Activated T-cell treated with anti-CD3 and anti-CD28 coated beads, Interleukin-2, amount 50 U/mL, for 72 hours (primary cell): ENCODE measurements around the gene WDFY2. TPM values are rescaled to one million over a fixed set of nuclear protein-coding genes. Genes with fewer than 3 reads are reported as not detected.
"Not testable (repeated sequence)": the region's sequence is repeated elsewhere in the genome, so short reads cannot be mapped to it uniquely, and the experiment has no call there.

Source experiments
- ATAC-seq, 2 donors: fragments of 150-1000 bp; cut with Tn5 transposase; replicated peaks in 1 of 2; 2 replicates each; pipeline ENCODE4 v1.10.0; 2021; ENCODE audit warnings: moderate library complexity in 2 of 2, mild to moderate bottlenecking in 1 of 2
- DNase-seq, 2 donors: peaks; one replicate each; pipeline ENCODE4 v3.0.0; 2021 to 2022; ENCODE audit warnings: mixed read lengths in 1 of 2
- H3K27ac Mint-ChIP-seq: one replicate; pipeline ENCODE4 v1.8.0; 2022; ENCODE audit warnings: mild to moderate bottlenecking, moderate library complexity, mixed read lengths
- H3K27me3 Mint-ChIP-seq: one replicate; pipeline ENCODE4 v1.8.0; 2022; ENCODE audit warnings: low read depth, mixed read lengths
- H3K36me3 Mint-ChIP-seq, 2 donors: one replicate each; pipeline ENCODE4 v1.8.0; 2022; ENCODE audit warnings: mixed read lengths in 2 of 2, mild to moderate bottlenecking in 1 of 2; ENCODE audit not compliant: insufficient read depth in 2 of 2
- H3K4me1 Mint-ChIP-seq: one replicate; pipeline ENCODE4 v1.8.0; 2022; ENCODE audit warnings: low read depth, mixed read lengths
- H3K4me3 Mint-ChIP-seq, 2 donors: one replicate each; pipeline ENCODE4 v1.8.0; 2022; ENCODE audit warnings: mild to moderate bottlenecking in 2 of 2, mixed read lengths in 2 of 2, moderate library complexity in 2 of 2
- H3K9me3 Mint-ChIP-seq, 2 donors: one replicate each; pipeline ENCODE4 v1.8.0; 2022; ENCODE audit warnings: mixed read lengths in 2 of 2
- total RNA-seq, 2 donors: library from RNA; stranded (reverse); gene quantifications; one replicate each; pipeline ENCODE4 v1.2.3, GENCODE V29; 2022

WDFY2 gene
- total RNA-seq, 2 donors from 2014 or later: 12.6 to 13.5 TPM

DNA sequence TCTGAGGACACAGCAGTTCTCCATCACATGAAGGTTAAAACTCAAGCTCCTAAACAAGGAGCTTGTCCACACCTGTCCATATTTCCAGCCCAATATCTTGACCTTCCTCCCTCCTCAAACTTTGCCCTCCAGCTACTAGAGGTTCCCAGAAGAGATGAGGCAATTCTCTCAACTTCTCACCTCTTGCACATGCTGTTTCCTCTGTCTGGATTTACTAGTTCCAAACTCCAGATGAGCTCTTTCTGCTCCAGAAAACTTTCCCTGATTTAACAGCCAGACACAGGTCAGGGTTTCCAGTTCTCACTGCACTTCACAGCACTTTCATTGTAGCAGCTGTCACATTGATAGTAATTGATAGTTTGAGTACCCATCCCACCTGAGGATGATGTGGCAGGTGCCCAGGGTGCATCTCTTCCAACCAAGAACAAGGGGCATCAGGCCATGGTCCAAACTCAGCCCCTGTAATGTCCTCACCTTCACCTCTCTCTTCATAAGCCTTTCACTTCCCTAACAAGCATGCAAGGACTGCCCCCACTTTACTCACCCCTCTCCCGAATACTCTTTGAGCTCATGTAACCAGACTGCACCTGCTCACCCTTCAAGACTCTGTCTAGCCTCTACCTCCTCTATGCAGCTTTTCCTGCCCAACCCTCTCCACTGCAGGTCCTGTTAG lies 3.0 kb upstream of the WDFY2 start:
- ATAC-seq (no peak), DNase-seq (no peak)
- Mint-ChIP-seq H3K36me3 (peaks cover 0 to 2% of the 10 kb centered on the region in 2 donors), H3K4me3 (no peak overlapping the region), H3K27ac (no peak overlapping the region), H3K4me1 (peaks cover 15% of the 10 kb centered on the region), H3K27me3 (peaks cover 8% of the 10 kb centered on the region), H3K9me3 (no peaks in the 10 kb centered on the region)

DNA sequence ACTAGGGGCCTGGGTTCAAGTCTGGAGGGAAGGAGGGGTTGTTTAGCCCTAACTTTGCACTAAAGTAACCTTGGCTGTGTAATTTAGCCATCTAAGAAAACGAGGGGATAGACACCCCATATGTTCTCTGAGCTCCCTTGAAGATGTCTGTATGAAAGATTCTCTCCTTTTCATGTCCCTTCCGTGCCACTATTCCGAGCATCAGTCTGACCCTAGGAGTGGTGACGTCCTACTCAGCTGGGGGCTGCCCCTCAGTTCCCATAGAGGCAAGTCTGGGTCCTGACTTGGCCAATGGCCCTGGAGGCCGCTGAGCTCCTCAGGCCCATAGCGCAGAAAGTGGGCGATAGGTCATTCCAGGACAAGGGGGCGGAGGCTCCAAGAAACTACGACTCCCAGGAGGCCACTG lies 790 bp upstream of the WDFY2 start:
- DNase-seq (no peak), ATAC-seq (no peak)
- Mint-ChIP-seq H3K27ac (peak overlapping the region; percentile 88), H3K9me3 (no peaks in the 10 kb centered on the region), H3K4me1 (peaks cover 31% of the 10 kb centered on the region), H3K36me3 (peaks cover 0 to 2% of the 10 kb centered on the region in 2 donors), H3K27me3 (peaks cover 8% of the 10 kb centered on the region), H3K4me3 (peak overlapping the region; percentile 86 to 97)

DNA sequence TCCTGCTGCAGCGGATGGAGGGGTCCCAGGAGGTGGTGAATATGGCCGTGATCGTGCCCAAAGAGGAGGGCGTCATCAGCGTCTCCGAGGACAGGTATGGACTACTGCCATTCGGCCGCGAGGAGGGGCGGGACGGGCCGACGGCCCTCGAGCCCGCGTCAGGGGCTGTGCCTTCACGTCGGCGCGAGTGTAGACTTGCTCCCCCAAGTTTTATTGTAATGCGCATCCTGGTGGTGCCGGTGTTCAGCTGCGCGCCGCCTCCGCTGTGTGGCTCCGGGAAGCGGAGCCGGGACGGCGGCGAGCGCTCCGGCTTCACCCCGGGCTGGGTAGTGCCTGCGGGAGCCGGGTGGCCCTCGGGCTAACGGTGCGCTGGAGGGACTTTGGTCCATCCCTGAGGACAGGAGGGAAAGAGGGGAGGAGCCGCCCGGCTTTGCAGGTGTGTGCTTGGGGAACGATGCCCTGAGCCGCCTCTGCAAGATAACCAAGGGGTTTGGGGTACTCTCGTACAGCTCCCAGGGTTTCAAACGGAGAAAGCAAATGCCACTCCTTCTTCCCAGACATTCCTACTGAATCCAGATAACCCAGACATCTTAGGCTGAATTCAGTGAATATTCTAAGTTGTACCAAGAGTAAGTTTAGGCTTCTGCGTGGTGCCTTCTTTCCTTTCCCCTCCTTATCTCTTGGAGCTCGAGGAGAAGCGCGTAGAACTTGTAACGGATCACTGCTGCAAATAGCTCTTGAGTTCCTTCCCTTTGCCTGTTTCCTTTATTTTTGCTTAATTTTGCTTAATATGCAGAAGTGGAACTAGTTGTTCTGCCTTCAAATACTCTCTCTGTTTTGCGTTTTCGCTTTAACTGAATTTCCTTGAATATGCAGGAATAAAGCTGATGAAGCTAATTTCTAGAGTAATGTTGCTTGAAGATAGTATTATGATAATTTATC lies 740 bp downstream of the WDFY2 start:
- ATAC-seq: peak; percentile 51 to 60
- peak overlapping the region; percentile 86 to 97 for H3K4me3 Mint-ChIP-seq
- peak overlapping the region; percentile 96 for H3K27ac Mint-ChIP-seq
- peaks cover 0 to 2% of the 10 kb centered on the region in 2 donors for H3K36me3 Mint-ChIP-seq
- peak; percentile 74 to 81 for DNase-seq
- H3K9me3 Mint-ChIP-seq: no peaks in the 10 kb centered on the region
- H3K27me3 Mint-ChIP-seq: peaks cover 8% of the 10 kb centered on the region
- H3K4me1 Mint-ChIP-seq: peaks cover 46% of the 10 kb centered on the region

DNA sequence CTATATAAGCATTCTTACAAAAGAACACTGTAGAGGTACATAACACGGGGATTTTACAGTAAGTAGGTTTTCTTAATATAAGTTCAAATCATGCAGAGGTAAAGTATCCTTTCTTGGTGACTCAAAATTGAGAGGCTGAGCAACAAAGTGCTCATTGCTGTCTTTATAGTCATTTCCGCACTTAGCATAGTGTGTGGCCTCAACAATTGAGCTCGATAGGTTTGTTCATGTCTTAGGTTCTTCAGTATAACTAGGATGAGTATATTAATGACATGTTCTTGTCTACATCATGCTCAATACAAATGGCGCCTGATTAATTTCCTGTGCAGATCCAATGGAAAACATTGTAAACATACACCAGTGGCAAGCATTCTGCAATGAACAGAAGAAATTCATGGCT lies 1.4 kb downstream of the WDFY2 start:
- peaks cover 53% of the 10 kb centered on the region for H3K4me1 Mint-ChIP-seq
- H3K36me3 Mint-ChIP-seq: peaks cover 0 to 2% of the 10 kb centered on the region in 2 donors
- DNase-seq: peak; percentile 31 to 35
- ATAC-seq: peak; percentile 40 to 49
- peak overlapping the region; percentile 86 to 97 for H3K4me3 Mint-ChIP-seq
- H3K9me3 Mint-ChIP-seq: no peaks in the 10 kb centered on the region
- peaks cover 8% of the 10 kb centered on the region for H3K27me3 Mint-ChIP-seq
- H3K27ac Mint-ChIP-seq: peak overlapping the region; percentile 96

DNA sequence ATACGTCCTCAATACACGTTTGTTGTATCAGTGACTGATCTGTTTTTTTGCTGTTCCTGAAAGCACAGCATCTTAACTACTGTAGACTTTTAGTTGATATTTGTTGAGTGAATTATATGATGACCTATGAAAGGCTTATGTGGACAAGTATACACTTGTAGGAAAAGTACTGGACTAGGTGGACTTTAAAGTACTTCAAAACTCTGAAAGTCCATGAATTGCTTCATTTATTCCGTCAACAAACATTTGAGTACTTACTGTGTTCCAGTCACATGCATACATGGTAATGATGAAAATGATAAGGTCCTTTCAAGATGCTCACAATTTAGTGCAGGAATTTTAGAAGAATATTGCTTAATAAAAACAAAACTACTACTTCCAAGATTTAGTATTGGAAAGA lies 3.1 kb downstream of the WDFY2 start:
- no peak for ATAC-seq
- Mint-ChIP-seq H3K4me3 (peak overlapping the region in 1 of 2 donors; percentile 25), H3K27ac (no peak overlapping the region), H3K36me3 (peaks cover 0 to 2% of the 10 kb centered on the region in 2 donors), H3K4me1 (peaks cover 67% of the 10 kb centered on the region), H3K27me3 (no peaks in the 10 kb centered on the region), H3K9me3 (no peaks in the 10 kb centered on the region)
- DNase-seq: no peak

DNA sequence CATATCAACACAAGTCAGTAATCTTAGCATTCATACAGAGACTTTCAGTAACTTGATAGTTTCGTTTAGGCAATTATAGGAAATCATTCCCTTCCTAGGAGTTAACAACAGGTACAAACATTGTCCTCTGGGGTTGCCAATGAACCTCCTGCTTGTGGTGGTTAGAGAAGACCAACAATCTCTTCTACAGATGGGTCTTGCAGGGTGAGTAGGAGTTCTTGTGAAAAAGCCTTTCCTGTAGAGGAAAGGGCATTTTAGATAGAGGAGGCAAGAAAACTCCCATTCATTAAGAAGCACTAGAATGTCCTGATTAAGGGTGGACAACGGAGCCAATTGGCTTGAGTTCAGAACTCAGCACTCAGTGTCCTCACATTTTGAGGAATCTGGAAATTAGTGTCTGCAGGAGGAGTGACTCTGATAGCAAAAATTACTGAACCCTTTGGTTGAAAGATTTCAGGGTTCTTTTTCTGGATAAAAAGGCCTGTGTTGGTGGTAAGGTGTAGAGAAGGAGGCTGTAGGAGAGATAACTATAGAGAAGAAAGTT lies 4.2 kb downstream of the WDFY2 start:
- ATAC-seq (no peak), DNase-seq (no peak)
- H3K36me3 Mint-ChIP-seq: peaks cover 0 to 2% of the 10 kb centered on the region in 2 donors
- no peaks in the 10 kb centered on the region for H3K9me3 Mint-ChIP-seq
- H3K4me1 Mint-ChIP-seq: peaks cover 63% of the 10 kb centered on the region
- H3K4me3 Mint-ChIP-seq: peak overlapping the region in 1 of 2 donors; percentile 26
- H3K27ac Mint-ChIP-seq: peak overlapping the region; percentile 60
- H3K27me3 Mint-ChIP-seq: no peaks in the 10 kb centered on the region

DNA sequence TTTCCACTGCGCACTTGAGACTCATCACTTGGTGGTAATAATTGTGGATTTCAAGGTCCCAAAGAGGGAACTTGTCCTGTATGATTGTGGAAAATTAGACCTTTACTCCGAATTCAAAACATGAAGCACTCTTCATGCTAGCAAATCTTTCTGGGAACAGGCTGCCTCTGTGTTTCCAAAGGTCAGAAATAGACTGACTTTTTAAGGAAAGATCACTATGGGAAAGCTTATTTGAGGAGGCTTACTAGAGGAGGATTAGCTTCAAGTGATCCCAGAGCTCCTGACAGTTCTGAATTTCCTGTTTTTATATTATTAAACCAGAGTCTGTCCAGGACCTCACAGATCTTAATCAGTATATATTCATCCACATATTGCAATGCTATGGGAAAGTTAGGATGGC lies 5.5 kb downstream of the WDFY2 start:
- no peaks in the 10 kb centered on the region for H3K9me3 Mint-ChIP-seq
- peaks cover 63% of the 10 kb centered on the region for H3K4me1 Mint-ChIP-seq
- H3K27ac Mint-ChIP-seq: peak overlapping the region; percentile 28
- DNase-seq (no peak), ATAC-seq (no peak)
- peak overlapping the region in 1 of 2 donors; percentile 54 for H3K4me3 Mint-ChIP-seq
- peaks cover 0 to 2% of the 10 kb centered on the region in 2 donors for H3K36me3 Mint-ChIP-seq
- no peaks in the 10 kb centered on the region for H3K27me3 Mint-ChIP-seq

DNA sequence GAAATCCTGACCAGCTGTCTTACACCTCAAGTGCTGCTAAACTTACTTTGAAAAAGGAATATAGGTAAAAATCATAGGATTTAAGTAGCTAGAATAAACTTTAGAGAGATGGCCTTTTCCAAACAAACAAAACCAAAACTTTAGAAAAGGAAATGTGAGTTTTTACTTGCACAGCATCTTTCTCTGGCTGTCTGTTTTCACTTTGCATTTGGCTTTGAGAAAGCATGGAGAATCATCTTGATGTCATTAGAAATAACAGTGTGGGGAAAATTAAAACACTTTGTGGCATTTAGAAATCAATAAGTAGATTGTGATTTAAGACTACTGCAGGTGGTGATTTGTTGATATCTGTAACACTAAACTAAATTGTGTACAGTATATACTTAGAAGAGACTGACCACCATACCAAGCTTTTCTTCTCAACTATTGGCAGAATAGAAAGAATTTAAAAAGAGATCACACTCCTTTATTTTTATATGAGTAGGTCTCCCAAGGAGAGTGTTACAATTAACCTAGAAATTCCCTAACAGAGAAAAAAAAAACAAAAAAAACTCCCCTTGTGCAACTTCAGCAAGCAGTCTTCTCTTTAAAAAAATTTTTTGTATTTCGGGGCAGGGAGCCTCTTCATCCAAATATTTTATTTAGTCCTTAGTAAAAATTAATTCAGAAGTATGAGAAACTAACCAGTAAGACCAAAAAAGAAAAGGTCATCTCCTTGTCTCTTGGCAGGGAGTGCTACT lies 6.1 kb downstream of the WDFY2 start:
- DNase-seq (no peak), ATAC-seq (no peak)
- H3K36me3 Mint-ChIP-seq: peaks cover 0 to 1% of the 10 kb centered on the region in 2 donors
- no peaks in the 10 kb centered on the region for H3K27me3 Mint-ChIP-seq
- H3K4me1 Mint-ChIP-seq: peaks cover 67% of the 10 kb centered on the region
- H3K4me3 Mint-ChIP-seq: peak overlapping the region in 1 of 2 donors; percentile 54
- no peak overlapping the region for H3K27ac Mint-ChIP-seq
- H3K9me3 Mint-ChIP-seq: no peaks in the 10 kb centered on the region

DNA sequence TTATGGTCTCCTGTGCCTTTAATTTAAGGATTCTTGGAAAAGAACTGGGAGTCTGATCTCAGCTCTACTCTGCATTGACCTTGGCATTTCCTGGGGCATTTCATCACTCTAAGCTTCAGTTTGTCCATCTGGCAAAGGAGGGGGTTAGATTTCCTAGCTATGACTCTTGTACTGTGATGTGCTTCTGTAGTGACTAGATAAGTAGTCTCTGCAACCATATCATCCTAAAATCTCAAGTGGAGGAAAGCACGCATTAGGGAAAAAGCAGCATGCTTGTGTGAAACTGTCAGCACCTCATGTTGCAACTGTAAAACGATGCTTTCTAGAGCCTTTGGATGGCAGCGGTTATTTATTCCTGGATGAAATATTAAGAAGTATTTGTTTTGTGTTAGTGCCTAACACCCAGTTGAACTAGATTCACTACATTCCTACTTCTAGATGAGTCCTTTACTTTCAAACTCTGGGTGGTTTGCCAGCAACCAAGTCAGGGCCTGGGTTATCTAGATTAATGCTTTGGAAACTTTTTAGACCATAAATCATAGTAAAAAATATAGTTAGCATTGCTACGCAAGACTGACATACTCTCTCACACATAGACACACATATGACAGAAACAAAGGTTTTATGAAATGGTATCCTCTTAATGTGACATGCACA lies 6.8 kb downstream of the WDFY2 start:
- Mint-ChIP-seq H3K36me3 (no peaks in the 10 kb centered on the region), H3K9me3 (no peaks in the 10 kb centered on the region), H3K4me3 (peak overlapping the region in 1 of 2 donors; percentile 54), H3K27ac (no peak overlapping the region), H3K4me1 (peaks cover 66% of the 10 kb centered on the region), H3K27me3 (no peaks in the 10 kb centered on the region)
- DNase-seq: no peak
- peak in 1 of 2 donors; percentile 26 for ATAC-seq

DNA sequence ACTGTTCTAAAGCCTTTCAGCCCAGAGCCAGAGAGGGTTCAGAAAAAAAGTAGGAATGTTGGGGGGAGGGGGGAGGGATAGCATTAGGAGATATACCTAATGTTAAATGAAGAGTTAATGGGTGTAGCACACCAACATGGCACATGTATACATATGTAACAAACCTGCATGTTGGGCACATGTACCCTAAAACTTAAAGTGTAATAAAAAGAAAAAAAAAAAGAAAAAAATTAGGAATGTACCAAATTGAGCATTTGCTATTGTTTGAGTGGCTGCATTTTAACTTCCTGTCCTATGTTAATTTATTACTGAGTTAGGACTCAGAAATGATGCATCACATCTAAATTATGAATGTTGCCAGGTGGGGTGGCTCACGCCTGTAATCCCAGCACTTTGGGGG lies 7.7 kb downstream of the WDFY2 start:
- peaks cover 62% of the 10 kb centered on the region for H3K4me1 Mint-ChIP-seq

DNA sequence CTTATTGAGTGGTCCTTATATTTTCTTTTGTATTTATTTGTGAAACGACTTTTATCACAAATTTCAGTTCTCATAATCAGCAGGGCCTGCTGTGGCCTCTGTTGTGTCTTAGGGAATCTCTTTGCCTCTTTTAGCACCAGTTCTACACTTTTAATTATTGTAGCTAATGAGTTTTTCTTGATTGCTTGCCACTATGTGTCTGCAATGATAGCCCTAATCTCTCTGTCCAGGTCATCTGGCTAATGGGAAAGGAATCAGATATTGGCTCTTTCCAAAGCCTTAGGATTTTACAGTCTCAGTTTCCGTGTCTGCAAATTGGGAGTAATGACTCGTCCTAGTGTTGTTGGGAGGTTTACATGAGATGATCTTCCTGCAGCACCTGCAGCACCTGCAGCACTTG lies 10.2 kb downstream of the WDFY2 start:
- no peak overlapping the region for H3K4me3 Mint-ChIP-seq
- H3K36me3 Mint-ChIP-seq: no peaks in the 10 kb centered on the region

More for the DNA sequence above, 7.7 kb downstream of the WDFY2 start:
- not testable (repeated sequence) for DNase-seq, H3K27ac Mint-ChIP-seq, ATAC-seq, H3K27me3 Mint-ChIP-seq, H3K9me3 Mint-ChIP-seq, H3K4me3 Mint-ChIP-seq, H3K36me3 Mint-ChIP-seq

DNA sequence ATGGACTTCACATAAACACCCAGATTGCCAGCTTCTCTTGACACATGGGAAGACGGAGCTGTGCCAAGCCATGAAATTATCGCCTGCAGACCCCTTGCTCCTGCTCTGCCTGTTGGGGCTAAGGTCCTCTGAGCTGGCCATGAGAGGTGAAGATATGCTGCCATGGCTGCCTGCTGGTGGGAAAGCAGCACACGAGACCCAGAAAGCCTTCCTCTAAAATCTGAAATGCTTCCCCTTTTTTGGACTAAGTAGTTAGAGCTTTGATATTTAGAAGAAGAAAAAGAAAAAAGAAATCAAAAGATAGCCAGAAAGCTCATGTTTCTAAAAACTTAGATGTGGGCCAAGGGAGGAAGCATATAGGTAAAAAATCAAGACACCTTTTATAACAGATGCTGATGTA lies 11.2 kb downstream of the WDFY2 start:
- Mint-ChIP-seq H3K27me3 (no peaks in the 10 kb centered on the region), H3K27ac (no peak overlapping the region), H3K9me3 (no peaks in the 10 kb centered on the region), H3K4me3 (no peak overlapping the region), H3K36me3 (no peaks in the 10 kb centered on the region), H3K4me1 (peaks cover 42% of the 10 kb centered on the region)
- ATAC-seq: no peak
- DNase-seq: no peak

More for the DNA sequence above, 10.2 kb downstream of the WDFY2 start:
- Mint-ChIP-seq H3K4me1 (peaks cover 44% of the 10 kb centered on the region), H3K9me3 (no peaks in the 10 kb centered on the region), H3K27ac (no peak overlapping the region), H3K27me3 (no peaks in the 10 kb centered on the region)
- ATAC-seq: no peak
- no peak for DNase-seq
